Measurements from ENCODE around the gene MYH9.

Gene MYH9

GRCh38 chr22:36366291-36366708, 21.5 kb downstream of the MYH9 start:
- no peak for DNase-seq

- DNase-seq: peak; percentile 93
Observed at GRCh38 chr22:36365020-36365411, 22.8 kb downstream of the MYH9 start.

- DNase-seq: no peak
Observed at GRCh38 chr22:36364255-36365019, 23.3 kb downstream of the MYH9 start.

- no peak for DNase-seq
Observed at GRCh38 chr22:36363349-36363981, 24.3 kb downstream of the MYH9 start.

GRCh38 chr22:36362932-36363331, 24.8 kb downstream of the MYH9 start:
- peak; percentile 46 for DNase-seq

GRCh38 chr22:36362075-36362474, 25.7 kb downstream of the MYH9 start:
- no peak for DNase-seq

- DNase-seq: no peak
Observed at GRCh38 chr22:36360871-36361383, 26.8 kb downstream of the MYH9 start.

GRCh38 chr22:36360011-36360410, 27.8 kb downstream of the MYH9 start:
- DNase-seq: no peak

GRCh38 chr22:36359470-36359996, 28.2 kb downstream of the MYH9 start:
- no peak for DNase-seq

- no peak for DNase-seq
Observed at GRCh38 chr22:36358533-36359469, 29.0 kb downstream of the MYH9 start.

GRCh38 chr22:36356708-36357624, 30.8 kb downstream of the MYH9 start:
- DNase-seq: peak; percentile 60

- DNase-seq: no peak
Observed at GRCh38 chr22:36355894-36356293, 31.9 kb downstream of the MYH9 start.

- no peak for DNase-seq
Observed at GRCh38 chr22:36355362-36355761, 32.4 kb downstream of the MYH9 start.

GRCh38 chr22:36352803-36353507, 34.8 kb downstream of the MYH9 start:
- peak; percentile 50 for DNase-seq

GRCh38 chr22:36351921-36352802, 35.6 kb downstream of the MYH9 start:
- DNase-seq: no peak

- DNase-seq: no peak
Observed at GRCh38 chr22:36350751-36351594, 36.8 kb downstream of the MYH9 start.

- DNase-seq: no peak
Observed at GRCh38 chr22:36349726-36350125, 38.0 kb downstream of the MYH9 start.

- DNase-seq: no peak
Observed at GRCh38 chr22:36348760-36349159, 39.0 kb downstream of the MYH9 start.

- DNase-seq: no peak
Observed at GRCh38 chr22:36347094-36347493, 40.7 kb downstream of the MYH9 start.

Data from stimulated activated CD4-positive, alpha-beta T cell treated with anti-CD3 and anti-CD28 coated beads, Interleukin-1b, Interleukin-23, amount 100 ng/mL, for 48 hours (primary cell).